Heart right ventricle (tissue), 16 donors: ENCODE measurements around the gene DBNL. TPM values are rescaled to one million over a fixed set of nuclear protein-coding genes. Genes with fewer than 3 reads are reported as not detected.

Source experiments
- ATAC-seq, 8 donors: fragments of 200-7000 bp; cut with Tn5 transposase; one replicate each; pipeline ENCODE4 v1.9.1; 2020; ENCODE audit warnings: mild to moderate bottlenecking in 8 of 8, moderate library complexity in 8 of 8, moderate number of reproducible peaks in 1 of 8
- DNase-seq, 2 donors: peaks; one replicate each; pipeline ENCODE4 v3.0.0-alpha.2; 2020
- H3K27ac ChIP-seq, 10 donors: fragments of 200-600 bp; sonication (generic) in 2 of 10; one replicate each; pipeline versions ENCODE4 v1.5.0 to v1.8.0; 2020 to 2022; ENCODE audit warnings: mild to moderate bottlenecking in 3 of 10
- H3K27me3 ChIP-seq, 7 donors: fragments of 200-600 bp; one replicate each; pipeline ENCODE4 v1.8.0; 2021 to 2022; ENCODE audit warnings: mild to moderate bottlenecking in 2 of 7
- H3K36me3 ChIP-seq, 9 donors: fragments of 200-600 bp; sonication (generic) in 1 of 9; one replicate each; pipeline versions ENCODE4 v1.5.0 to v1.8.0; 2020 to 2022; ENCODE audit warnings: mild to moderate bottlenecking in 2 of 9
- H3K4me1 ChIP-seq, 9 donors: fragments of 200-600 bp; sonication (generic) in 1 of 9; one replicate each; pipeline versions ENCODE4 v1.5.0 to v1.8.0; 2020 to 2022; ENCODE audit warnings: mild to moderate bottlenecking in 4 of 9
- H3K4me3 ChIP-seq, 10 donors: fragments of 200-600 bp; sonication (generic) in 2 of 10; one replicate each; pipeline versions ENCODE4 v1.5.0 to v1.8.0; 2020 to 2022; ENCODE audit warnings: mild to moderate bottlenecking in 7 of 10, moderate library complexity in 2 of 10
- H3K9me3 ChIP-seq, 11 donors: fragments of 200-600 bp in 10 of 11; sonication (generic) in 2 of 11; one replicate each; pipeline versions ENCODE4 v1.5.0 to v1.8.0; 2013 to 2022; ENCODE audit warnings: mild to moderate bottlenecking in 2 of 11, control low read depth in 1 of 11, moderate library complexity in 1 of 11
- WGBS, 2 donors: extraction: QIAGEN DNeasy Blood & Tissue Kit; methylation state at CpG; one replicate each; pipeline ENCODE4 v1.1.7; 2013; ENCODE audit warnings: inconsistent platforms in 1 of 2; 5-methylcytosine and 5-hydroxymethylcytosine counted together
- intact Hi-C, 10 donors: fragments of 100-400 bp; cut with DNase I; formaldehyde crosslinking; loops; one replicate each; pipeline versions ENCODE4 v1.11.1 to v1.14.2; 2022
- polyA plus RNA-seq, 2 donors: library from polyadenylated mRNA; stranded (reverse); fragments of 200-250 nt; gene quantifications; one replicate each; pipeline ENCODE4 v1.2.3, GENCODE V29; 2013
- total RNA-seq, 10 donors: library from RNA; stranded (reverse); fragmentation: NEBNext Ultra II Directional in 3 of 10; extraction: Animal tissue kit (Norgen Biotek cat#: 25700) in 3 of 10; gene quantifications; one replicate each; pipeline versions ENCODE4 v1.2.1 to v1.2.4, GENCODE V29; 2021 to 2023
- TF ChIP-seq, protein P1 (sequence below), 9 donors: fragments of 200-600 bp; sonication (generic) in 2 of 9; IDR thresholded peaks; one replicate each; pipeline versions ENCODE4 v1.5.0 to v1.8.0; 2021 to 2022; ENCODE audit warnings: antibody characterized with exemption in 9 of 9, mild to moderate bottlenecking in 5 of 9, moderate library complexity in 1 of 9
- donor health status: Arrhythmogenic right ventricular cardiomyopathy.
- donor health status: ischemic (EF 13 %, LVEDD 7.1; RV severe dilation, severe dysfunction).
- donor health status: healthy with polysubstance abuse.
- donor health status: DM: no; HTN: yes; CAD: no.
- donor health status: DM: no; HTN: no; CAD: no.
- donor health status: ischemic (EF 25% LVEDD 6.9; RV normal size, moderate dysfunction).
- donor health status: ischemic (EF 25% LVEDD 5.7; RV mildly dilated, moderate dysfunction).
- donor health status: healthy.
- donor health status: DM: yes; HTN: yes; CAD: no.
- donor health status: Ischemic cardiomyopathy.
- donor health status: ischemic (EF 35%, LVEDD 5.7; RV mildly dilated, moderate dysfunction).
- donor health status: nonischemic (EF 11% LVEDD 7.7; RV severe dilation, severe dysfunction).
- donor health status: DM: yes; HTN: yes; CAD: no.
- donor health status: PGD.
- donor health status: ischemic (EF 29% LVEDD 5.4; RV normal size, mild dysfunction).
- donor health status: nonischemic (EF 23%, LVEDD 6.1; RV moderate dilation, normal function).

DBNL gene
- total and polyA plus RNA-seq, 12 donors, result 26.0 to 74.3 (median 35.4) TPM

- peak in 4 of 8 donors; percentile 10 to 20 (median 14) for ATAC-seq
These were observed 56.2 kb downstream of the DBNL start for GRCh38 chr7:44100458-44101302.

DNA sequence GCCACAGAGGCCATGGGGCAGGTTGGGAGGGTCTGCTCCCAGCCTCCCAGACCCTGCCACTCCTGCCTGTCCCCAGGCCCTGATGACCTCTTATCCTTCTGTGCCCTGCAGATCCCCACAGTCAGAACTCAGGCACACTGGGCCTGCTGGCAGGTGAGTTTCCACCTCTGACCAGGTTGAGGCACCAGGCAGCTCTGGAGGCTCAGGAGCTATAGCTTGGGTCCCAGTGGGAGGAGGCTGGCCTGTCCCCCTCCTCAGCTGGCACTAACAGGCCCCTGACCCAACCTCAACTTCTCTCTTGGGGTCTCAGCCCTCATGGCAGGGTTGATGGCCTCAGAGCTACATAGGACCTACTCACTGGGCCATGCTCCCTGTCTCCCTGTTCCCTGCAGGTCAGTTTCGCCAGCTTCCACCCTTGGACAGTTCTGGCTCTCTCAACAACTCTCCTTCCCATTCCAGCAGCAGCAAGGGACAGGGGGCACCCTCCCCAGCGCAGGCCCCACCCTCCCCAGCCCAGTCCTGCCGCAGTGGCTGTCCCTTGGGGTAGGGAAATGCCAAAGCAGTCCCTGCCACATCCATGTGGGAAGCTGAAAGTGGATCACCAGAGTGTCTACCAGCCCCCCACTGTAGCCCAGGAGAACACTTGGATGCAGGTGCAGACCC is 56.9 kb downstream of the DBNL start:
- DNase-seq, result no peak
- WGBS, 2 donors, result 88 to 89% methylated on average over 3 of the region's 3 CpGs
- no peak overlapping the region for H3K4me3 ChIP-seq
- peak overlapping the region in 9 of 10 donors; percentile 54 to 91 (median 74) for H3K27ac ChIP-seq
- intact Hi-C loops, result no loop called here
- no peaks in the 10 kb centered on the region for H3K9me3 ChIP-seq
- TF ChIP-seq, protein P1, sequence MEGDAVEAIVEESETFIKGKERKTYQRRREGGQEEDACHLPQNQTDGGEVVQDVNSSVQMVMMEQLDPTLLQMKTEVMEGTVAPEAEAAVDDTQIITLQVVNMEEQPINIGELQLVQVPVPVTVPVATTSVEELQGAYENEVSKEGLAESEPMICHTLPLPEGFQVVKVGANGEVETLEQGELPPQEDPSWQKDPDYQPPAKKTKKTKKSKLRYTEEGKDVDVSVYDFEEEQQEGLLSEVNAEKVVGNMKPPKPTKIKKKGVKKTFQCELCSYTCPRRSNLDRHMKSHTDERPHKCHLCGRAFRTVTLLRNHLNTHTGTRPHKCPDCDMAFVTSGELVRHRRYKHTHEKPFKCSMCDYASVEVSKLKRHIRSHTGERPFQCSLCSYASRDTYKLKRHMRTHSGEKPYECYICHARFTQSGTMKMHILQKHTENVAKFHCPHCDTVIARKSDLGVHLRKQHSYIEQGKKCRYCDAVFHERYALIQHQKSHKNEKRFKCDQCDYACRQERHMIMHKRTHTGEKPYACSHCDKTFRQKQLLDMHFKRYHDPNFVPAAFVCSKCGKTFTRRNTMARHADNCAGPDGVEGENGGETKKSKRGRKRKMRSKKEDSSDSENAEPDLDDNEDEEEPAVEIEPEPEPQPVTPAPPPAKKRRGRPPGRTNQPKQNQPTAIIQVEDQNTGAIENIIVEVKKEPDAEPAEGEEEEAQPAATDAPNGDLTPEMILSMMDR (IDR thresholded peaks at IDR 0.05), result no peak
- H3K36me3 ChIP-seq, result no peaks in the 10 kb centered on the region
- peaks cover 0 to 26% (median 0%) of the 10 kb centered on the region in 7 donors for H3K27me3 ChIP-seq
- no peak for ATAC-seq
- H3K4me1 ChIP-seq, result peaks cover 3 to 68% (median 20%) of the 10 kb centered on the region in 9 donors

More at GRCh38 chr7:44100458-44101302, 56.2 kb downstream of the DBNL start:
- DNase-seq, result no peak
- H3K27ac ChIP-seq, result peak overlapping the region in 9 of 10 donors; percentile 54 to 91 (median 74)
- H3K4me1 ChIP-seq, result peaks cover 3 to 62% (median 18%) of the 10 kb centered on the region in 9 donors
- no peaks in the 10 kb centered on the region for H3K36me3 ChIP-seq
- TF ChIP-seq, protein P1 (IDR thresholded peaks at IDR 0.05), result no peak
- peaks cover 0 to 23% (median 0%) of the 10 kb centered on the region in 7 donors for H3K27me3 ChIP-seq
- H3K9me3 ChIP-seq, result no peaks in the 10 kb centered on the region
- no peak overlapping the region for H3K4me3 ChIP-seq
- WGBS, 2 donors, result 52 to 67% methylated on average over 10 of the region's 10 CpGs
- intact Hi-C loops, result no loop called here

DNA sequence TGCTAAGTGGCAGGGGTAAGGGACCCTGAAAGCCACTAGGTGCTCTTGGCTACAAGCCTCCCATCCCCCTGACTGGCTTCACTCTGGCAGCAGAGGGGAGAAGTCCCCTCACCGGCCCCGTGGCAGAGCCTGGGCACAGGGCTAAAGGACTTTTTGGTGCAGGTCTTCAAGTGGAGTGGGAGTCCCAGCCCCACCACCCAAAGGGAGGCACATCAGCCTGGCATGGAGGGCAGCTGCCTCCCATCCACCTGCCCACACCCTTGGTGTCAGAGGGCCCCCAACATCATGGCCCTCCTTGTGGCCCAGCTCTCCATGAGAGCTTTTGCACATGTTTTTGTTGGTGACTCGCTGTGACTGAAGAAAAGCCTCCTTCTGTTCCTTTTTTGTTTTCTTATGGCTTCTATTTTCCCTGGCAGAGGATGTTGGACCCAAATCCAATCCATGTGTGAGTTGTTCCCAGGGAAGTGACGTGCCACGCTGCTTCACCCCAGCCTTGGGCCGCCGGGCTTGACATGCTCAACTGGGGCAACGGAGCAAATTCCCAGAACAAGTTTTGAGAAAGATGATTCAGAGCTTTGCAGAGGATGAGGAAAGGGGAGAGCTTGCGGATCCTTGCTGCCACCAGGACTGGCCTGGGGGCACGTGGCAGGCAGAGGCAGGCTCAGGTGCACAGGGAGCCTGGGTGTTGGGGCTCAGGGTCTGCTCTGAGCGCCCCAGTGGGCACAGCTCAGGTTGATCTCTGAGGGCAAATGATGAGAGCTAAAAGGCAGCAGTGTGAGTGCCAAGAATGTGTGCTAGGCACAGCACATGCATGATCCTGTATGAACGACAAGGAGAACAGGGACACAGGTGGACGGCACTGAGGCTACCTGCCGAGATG is 57.7 kb downstream of the DBNL start:
- Histone ChIP-seq H3K36me3 (peaks cover 0 to 3% (median 0%) of the 10 kb centered on the region in 9 donors), H3K4me3 (no peak overlapping the region), H3K9me3 (no peaks in the 10 kb centered on the region), H3K4me1 (peaks cover 3 to 68% (median 20%) of the 10 kb centered on the region in 9 donors), H3K27ac (peak overlapping the region in 9 of 10 donors; percentile 54 to 91 (median 74)), H3K27me3 (peaks cover 0 to 26% (median 0%) of the 10 kb centered on the region in 7 donors)
- TF ChIP-seq, protein P1 (IDR thresholded peaks at IDR 0.05), result no peak
- WGBS, 2 donors, result 85 to 88% methylated on average over 14 of the region's 14 CpGs
- ATAC-seq (peak in 4 of 8 donors; percentile 4 to 43 (median 14)), DNase-seq (peak in 1 of 2 donors; percentile 40)
- intact Hi-C loops, result no loop called here
